GM23338 (cell line): Measurements from ENCODE around the gene PDGFRB. TPM values are rescaled to one million over a fixed set of nuclear protein-coding genes. Genes with fewer than 3 reads are reported as not detected.

Experiments used
- ATAC-seq: fragments of 200-7000 bp; cut with Tn5 transposase; 3 replicates; pipeline ENCODE4 v1.9.1; 2020
- DNase-seq: peaks from one replicate; pipeline ENCODE4 v3.0.0-alpha.2; 2015; ENCODE audit warnings: low spot score
- H2AFZ ChIP-seq: fragments of 200-600 bp; sonication (generic); 2 replicates; pipeline ENCODE4 v1.8.0; 2016; ENCODE audit warnings: antibody characterized with exemption, mild to moderate bottlenecking, moderate library complexity
- H3F3A ChIP-seq: fragments of 200-600 bp; sonication (generic); replicated peaks from 2 replicates; pipeline ENCODE4 v1.8.0; 2017; ENCODE audit warnings: antibody characterized with exemption, mixed run types, low read depth
- H3K27ac ChIP-seq: fragments of 200-600 bp; sonication (generic); 2 replicates; pipeline ENCODE4 v1.6.1; 2016; ENCODE audit warnings: low read depth
- H3K27me3 ChIP-seq: fragments of 200-600 bp; sonication (generic); 2 replicates; pipeline ENCODE4 v1.8.0; 2016; ENCODE audit warnings: mild to moderate bottlenecking, mixed run types, moderate library complexity; ENCODE audit not compliant: insufficient read depth
- H3K36me3 ChIP-seq: fragments of 200-600 bp; sonication (generic); 2 replicates; pipeline ENCODE4 v1.8.0; 2016; ENCODE audit warnings: mild to moderate bottlenecking; ENCODE audit not compliant: insufficient read depth
- H3K4me1 ChIP-seq: fragments of 200-600 bp; sonication (generic); 2 replicates; pipeline ENCODE4 v1.8.0; 2016; ENCODE audit warnings: mild to moderate bottlenecking, moderate library complexity; ENCODE audit not compliant: insufficient read depth
- H3K4me2 ChIP-seq: fragments of 200-600 bp; sonication (generic); 2 replicates; pipeline ENCODE4 v1.7.1; 2017; ENCODE audit warnings: mixed run types
- H3K4me3 ChIP-seq: fragments of 200-600 bp; sonication (generic); 2 replicates; pipeline ENCODE4 v1.6.1; 2016; ENCODE audit warnings: mixed run types
- H3K79me2 ChIP-seq: fragments of 200-600 bp; sonication (generic); replicated peaks from 2 replicates; pipeline ENCODE4 v1.8.0; 2017; ENCODE audit warnings: mild to moderate bottlenecking; ENCODE audit not compliant: insufficient read depth
- H3K9me2 ChIP-seq: fragments of 200-600 bp; sonication (generic); 2 replicates; pipeline ENCODE4 v1.8.0; 2017; ENCODE audit not compliant: insufficient read depth
- H4K20me1 ChIP-seq: fragments of 200-600 bp; sonication (generic); replicated peaks from 2 replicates; pipeline ENCODE4 v1.8.0; 2017; ENCODE audit warnings: mild to moderate bottlenecking; ENCODE audit not compliant: insufficient read depth
- H3K27ac Mint-ChIP-seq: 2 replicates; pipeline ENCODE4 v1.8.0; 2020; ENCODE audit warnings: inconsistent platforms, mild to moderate bottlenecking, moderate library complexity, mixed read lengths
- H3K27me3 Mint-ChIP-seq: 3 replicates; pipeline ENCODE4 v1.8.0; 2022; ENCODE audit warnings: low read depth, mild to moderate bottlenecking, moderate library complexity, mixed read lengths, inconsistent platforms; ENCODE audit not compliant: insufficient read depth, poor library complexity
- H3K36me3 Mint-ChIP-seq: 3 replicates; pipeline ENCODE4 v1.8.0; 2021; ENCODE audit warnings: low read depth, mild to moderate bottlenecking, inconsistent platforms, moderate library complexity, mixed read lengths
- H3K4me1 Mint-ChIP-seq: 3 replicates; pipeline ENCODE4 v1.8.0; 2020; ENCODE audit warnings: mild to moderate bottlenecking, inconsistent platforms, mixed read lengths
- H3K4me3 Mint-ChIP-seq: 3 replicates; pipeline ENCODE4 v1.8.0; 2021; ENCODE audit warnings: moderate library complexity, mild to moderate bottlenecking, inconsistent platforms, mixed read lengths
- H3K9me3 Mint-ChIP-seq: 3 replicates; pipeline ENCODE4 v1.8.0; 2020; ENCODE audit warnings: moderate library complexity, mild to moderate bottlenecking, inconsistent platforms, mixed read lengths
- CREB1 ChIP-seq: fragments of 250-450 bp; sonication (Bioruptor Pico); IDR thresholded peaks from 2 replicates; pipeline ENCODE4 v1.5.0; 2020; ENCODE audit warnings: low read depth, mild to moderate bottlenecking, moderate library complexity
- CTCF ChIP-seq, 2 experiments: fragments of 200-600 bp in 1 of 2; sonication (generic) in 1 of 2; conservative IDR thresholded peaks; 2 replicates each; pipeline versions ENCODE4 v1.5.1 to v1.6.1; 2016 to 2017; ENCODE audit warnings: antibody characterized with exemption in 2 of 2, low read depth in 2 of 2, mild to moderate bottlenecking in 2 of 2, moderate library complexity in 1 of 2
- ETS1 ChIP-seq: IDR thresholded peaks from 2 replicates; pipeline ENCODE4 v1.6.1; 2016; ENCODE audit warnings: antibody characterized with exemption
- EZH2 ChIP-seq: fragments of 200-600 bp; sonication (generic); IDR thresholded peaks from one replicate; pipeline ENCODE4 v1.8.0; 2017; ENCODE audit warnings: antibody characterized with exemption, mild to moderate bottlenecking, low read depth; ENCODE audit not compliant: unreplicated experiment
- EZH2phosphoT487 ChIP-seq: fragments of 200-600 bp; sonication (generic); IDR thresholded peaks from one replicate; pipeline ENCODE4 v1.8.1; 2018; ENCODE audit warnings: antibody characterized with exemption; ENCODE audit not compliant: unreplicated experiment
- NANOG ChIP-seq: IDR thresholded peaks from 2 replicates; pipeline ENCODE4 v1.6.1; 2016; ENCODE audit warnings: antibody characterized with exemption, borderline replicate concordance
- ZNF114 ChIP-seq: fragments of 250-450 bp; sonication (Bioruptor Pico); IDR thresholded peaks from 2 replicates; pipeline ENCODE4 v1.5.0; 2020; ENCODE audit warnings: mild to moderate bottlenecking, moderate library complexity
- ZNF331 ChIP-seq: fragments of 250-450 bp; sonication (Bioruptor Pico); IDR thresholded peaks from 2 replicates; pipeline ENCODE4 v1.5.0; 2020; ENCODE audit warnings: low read depth, mild to moderate bottlenecking, moderate library complexity
- ZNF462 ChIP-seq: fragments of 250-450 bp; sonication (Bioruptor Pico); IDR thresholded peaks from 2 replicates; pipeline ENCODE4 v1.5.0; 2020; ENCODE audit warnings: mild to moderate bottlenecking, moderate library complexity
- polyA plus RNA-seq: library from polyadenylated mRNA; unstranded; fragments of >200 nt; fragmentation: Nextera tagmentation; extraction: Ambion mirVana; gene quantifications from 2 replicates; pipeline ENCODE4 v1.2.1, GENCODE V29; 2016
- total RNA-seq: library from RNA; depleted of rRNA; stranded (reverse); fragments of >200 nt; shearing (Covaris generic); gene quantifications from 2 replicates; pipeline ENCODE4 v1.2.3, GENCODE V29; 2014

The PDGFRB gene
- total and polyA plus RNA-seq, 2 experiments from 2014 or later: 4.5 to 11.3 TPM

GRCh38 chr5:150077996-150078801 is 77.4 kb downstream of the PDGFRB start:
- no peak for TF ChIP-seq ZNF331 (CRISPR knock-in tag)
- TF ChIP-seq ZNF114 (CRISPR knock-in tag): no peak
- no peak for TF ChIP-seq CREB1
- TF ChIP-seq EZH2phosphoT487: no peak
- no peak for TF ChIP-seq CTCF (conservative IDR thresholded peaks at IDR 0.05; ENCODE audit: low read depth in 2 of 2)
- no peak for TF ChIP-seq EZH2
- no peak for TF ChIP-seq ETS1
- no peak for TF ChIP-seq NANOG
- peaks cover 12% of the 10 kb centered on the region for H3K4me1 ChIP-seq
- no peak overlapping the region for H3K4me2 ChIP-seq
- H3K27ac Mint-ChIP-seq: no peak overlapping the region
- H2AFZ ChIP-seq: no peak overlapping the region
- no peaks in the 10 kb centered on the region for H3K36me3 ChIP-seq
- no peaks in the 10 kb centered on the region for H3K79me2 ChIP-seq
- no peak overlapping the region for H3K4me3 ChIP-seq
- H3K9me3 Mint-ChIP-seq: no peaks in the 10 kb centered on the region
- peaks cover 6% of the 10 kb centered on the region for H3K27me3 Mint-ChIP-seq
- H3F3A ChIP-seq: no peaks in the 10 kb centered on the region
- H3K27me3 ChIP-seq: no peaks in the 10 kb centered on the region
- H3K27ac ChIP-seq: no peak overlapping the region
- DNase-seq: no peak
- no peak overlapping the region for H3K4me3 Mint-ChIP-seq
- no peaks in the 10 kb centered on the region for H3K36me3 Mint-ChIP-seq
- no peak for ATAC-seq
- peaks cover 8% of the 10 kb centered on the region; the same call in 2 of the 3 replicates for H3K4me1 Mint-ChIP-seq
- no peaks in the 10 kb centered on the region for H4K20me1 ChIP-seq
- H3K9me2 ChIP-seq: peaks cover 2% of the 10 kb centered on the region; the same call in 1 of the 2 replicates

GRCh38 chr5:150077060-150077459 is 78.6 kb downstream of the PDGFRB start:
- Histone ChIP-seq H3F3A (no peaks in the 10 kb centered on the region), H2AFZ (no peak overlapping the region), H3K36me3 (no peaks in the 10 kb centered on the region), H3K79me2 (no peaks in the 10 kb centered on the region), H3K27me3 (no peaks in the 10 kb centered on the region), H3K27ac (no peak overlapping the region), H3K4me1 (peaks cover 4% of the 10 kb centered on the region), H3K4me2 (no peak overlapping the region), H3K9me2 (peaks cover 4% of the 10 kb centered on the region; the same call in 1 of the 2 replicates), H3K4me3 (no peak overlapping the region), H4K20me1 (no peaks in the 10 kb centered on the region)
- ATAC-seq (no peak), DNase-seq (no peak)
- peaks cover 4% of the 10 kb centered on the region for H3K27me3 Mint-ChIP-seq
- H3K27ac Mint-ChIP-seq: no peak overlapping the region
- H3K36me3 Mint-ChIP-seq: no peaks in the 10 kb centered on the region
- no peak overlapping the region for H3K4me3 Mint-ChIP-seq
- peaks cover 2% of the 10 kb centered on the region; the same call in 2 of the 3 replicates for H3K4me1 Mint-ChIP-seq
- H3K9me3 Mint-ChIP-seq: no peaks in the 10 kb centered on the region
- TF ChIP-seq EZH2phosphoT487 (no peak), ZNF331 (CRISPR knock-in tag) (no peak), ZNF462 (CRISPR knock-in tag) (no peak), CTCF (conservative IDR thresholded peaks at IDR 0.05; ENCODE audit: low read depth in 2 of 2) (no peak), EZH2 (no peak)
